GM23338 (cell line): ENCODE measurements around the gene ARHGEF28. TPM values are rescaled to one million over a fixed set of nuclear protein-coding genes. Genes with fewer than 3 reads are reported as not detected.

Source experiments
- ATAC-seq: fragments of 200-7000 bp; cut with Tn5 transposase; 3 replicates; pipeline ENCODE4 v1.9.1; 2020
- DNase-seq: peaks from one replicate; pipeline ENCODE4 v3.0.0-alpha.2; 2015; ENCODE audit warnings: low spot score
- H2AFZ ChIP-seq: fragments of 200-600 bp; sonication (generic); 2 replicates; pipeline ENCODE4 v1.8.0; 2016; ENCODE audit warnings: antibody characterized with exemption, mild to moderate bottlenecking, moderate library complexity
- H3F3A ChIP-seq: fragments of 200-600 bp; sonication (generic); replicated peaks from 2 replicates; pipeline ENCODE4 v1.8.0; 2017; ENCODE audit warnings: antibody characterized with exemption, mixed run types, low read depth
- H3K27ac ChIP-seq: fragments of 200-600 bp; sonication (generic); 2 replicates; pipeline ENCODE4 v1.6.1; 2016; ENCODE audit warnings: low read depth
- H3K27me3 ChIP-seq: fragments of 200-600 bp; sonication (generic); 2 replicates; pipeline ENCODE4 v1.8.0; 2016; ENCODE audit warnings: mild to moderate bottlenecking, mixed run types, moderate library complexity; ENCODE audit not compliant: insufficient read depth
- H3K36me3 ChIP-seq: fragments of 200-600 bp; sonication (generic); 2 replicates; pipeline ENCODE4 v1.8.0; 2016; ENCODE audit warnings: mild to moderate bottlenecking; ENCODE audit not compliant: insufficient read depth
- H3K4me1 ChIP-seq: fragments of 200-600 bp; sonication (generic); 2 replicates; pipeline ENCODE4 v1.8.0; 2016; ENCODE audit warnings: mild to moderate bottlenecking, moderate library complexity; ENCODE audit not compliant: insufficient read depth
- H3K4me2 ChIP-seq: fragments of 200-600 bp; sonication (generic); 2 replicates; pipeline ENCODE4 v1.7.1; 2017; ENCODE audit warnings: mixed run types
- H3K4me3 ChIP-seq: fragments of 200-600 bp; sonication (generic); 2 replicates; pipeline ENCODE4 v1.6.1; 2016; ENCODE audit warnings: mixed run types
- H3K79me2 ChIP-seq: fragments of 200-600 bp; sonication (generic); replicated peaks from 2 replicates; pipeline ENCODE4 v1.8.0; 2017; ENCODE audit warnings: mild to moderate bottlenecking; ENCODE audit not compliant: insufficient read depth
- H3K9me2 ChIP-seq: fragments of 200-600 bp; sonication (generic); 2 replicates; pipeline ENCODE4 v1.8.0; 2017; ENCODE audit not compliant: insufficient read depth
- H4K20me1 ChIP-seq: fragments of 200-600 bp; sonication (generic); replicated peaks from 2 replicates; pipeline ENCODE4 v1.8.0; 2017; ENCODE audit warnings: mild to moderate bottlenecking; ENCODE audit not compliant: insufficient read depth
- H3K27ac Mint-ChIP-seq: 2 replicates; pipeline ENCODE4 v1.8.0; 2020; ENCODE audit warnings: inconsistent platforms, mild to moderate bottlenecking, moderate library complexity, mixed read lengths
- H3K27me3 Mint-ChIP-seq: 3 replicates; pipeline ENCODE4 v1.8.0; 2022; ENCODE audit warnings: low read depth, mild to moderate bottlenecking, moderate library complexity, mixed read lengths, inconsistent platforms; ENCODE audit not compliant: insufficient read depth, poor library complexity
- H3K36me3 Mint-ChIP-seq: 3 replicates; pipeline ENCODE4 v1.8.0; 2021; ENCODE audit warnings: low read depth, mild to moderate bottlenecking, inconsistent platforms, moderate library complexity, mixed read lengths
- H3K4me1 Mint-ChIP-seq: 3 replicates; pipeline ENCODE4 v1.8.0; 2020; ENCODE audit warnings: mild to moderate bottlenecking, inconsistent platforms, mixed read lengths
- H3K4me3 Mint-ChIP-seq: 3 replicates; pipeline ENCODE4 v1.8.0; 2021; ENCODE audit warnings: moderate library complexity, mild to moderate bottlenecking, inconsistent platforms, mixed read lengths
- H3K9me3 Mint-ChIP-seq: 3 replicates; pipeline ENCODE4 v1.8.0; 2020; ENCODE audit warnings: moderate library complexity, mild to moderate bottlenecking, inconsistent platforms, mixed read lengths
- CREB1 ChIP-seq: fragments of 250-450 bp; sonication (Bioruptor Pico); IDR thresholded peaks from 2 replicates; pipeline ENCODE4 v1.5.0; 2020; ENCODE audit warnings: low read depth, mild to moderate bottlenecking, moderate library complexity
- ETS1 ChIP-seq: IDR thresholded peaks from 2 replicates; pipeline ENCODE4 v1.6.1; 2016; ENCODE audit warnings: antibody characterized with exemption
- EZH2 ChIP-seq: fragments of 200-600 bp; sonication (generic); IDR thresholded peaks from one replicate; pipeline ENCODE4 v1.8.0; 2017; ENCODE audit warnings: antibody characterized with exemption, mild to moderate bottlenecking, low read depth; ENCODE audit not compliant: unreplicated experiment
- JUNB ChIP-seq: IDR thresholded peaks from one replicate; pipeline ENCODE4 v1.6.1; 2016; ENCODE audit warnings: antibody characterized with exemption; ENCODE audit not compliant: unreplicated experiment
- NANOG ChIP-seq: IDR thresholded peaks from 2 replicates; pipeline ENCODE4 v1.6.1; 2016; ENCODE audit warnings: antibody characterized with exemption, borderline replicate concordance
- POLR2AphosphoS5 ChIP-seq: IDR thresholded peaks from 2 replicates; pipeline ENCODE4 v1.6.1; 2016; ENCODE audit warnings: antibody characterized with exemption, low read depth
- REST ChIP-seq: IDR thresholded peaks from one replicate; pipeline ENCODE4 v1.6.1; 2018; ENCODE audit warnings: antibody characterized with exemption; ENCODE audit not compliant: unreplicated experiment
- STAT1 ChIP-seq: IDR thresholded peaks from one replicate; pipeline ENCODE4 v1.6.1; 2016; ENCODE audit warnings: antibody characterized with exemption; ENCODE audit not compliant: unreplicated experiment
- ZNF114 ChIP-seq: fragments of 250-450 bp; sonication (Bioruptor Pico); IDR thresholded peaks from 2 replicates; pipeline ENCODE4 v1.5.0; 2020; ENCODE audit warnings: mild to moderate bottlenecking, moderate library complexity
- ZNF462 ChIP-seq: fragments of 250-450 bp; sonication (Bioruptor Pico); IDR thresholded peaks from 2 replicates; pipeline ENCODE4 v1.5.0; 2020; ENCODE audit warnings: mild to moderate bottlenecking, moderate library complexity
- polyA plus RNA-seq: library from polyadenylated mRNA; unstranded; fragments of >200 nt; fragmentation: Nextera tagmentation; extraction: Ambion mirVana; gene quantifications from 2 replicates; pipeline ENCODE4 v1.2.1, GENCODE V29; 2016
- total RNA-seq: library from RNA; depleted of rRNA; stranded (reverse); fragments of >200 nt; shearing (Covaris generic); gene quantifications from 2 replicates; pipeline ENCODE4 v1.2.3, GENCODE V29; 2014

Gene ARHGEF28
- total and polyA plus RNA-seq, 2 experiments from 2014 or later = 0.39 to 1.0 TPM

GRCh38 chr5:73654171-73654811, 28.3 kb downstream of the ARHGEF28 start:
- Mint-ChIP-seq H3K27me3 (peaks cover 3% of the 10 kb centered on the region), H3K27ac (no peak overlapping the region)

GRCh38 chr5:73654819-73655318, 28.9 kb downstream of the ARHGEF28 start:
- no peak overlapping the region for H3K27ac ChIP-seq
- Mint-ChIP-seq H3K27me3 (peaks cover 3% of the 10 kb centered on the region), H3K4me1 (peaks cover 10% of the 10 kb centered on the region; the same call in 2 of the 3 replicates), H3K9me3 (no peaks in the 10 kb centered on the region), H3K4me3 (no peak overlapping the region), H3K27ac (no peak overlapping the region), H3K36me3 (no peaks in the 10 kb centered on the region)
- H3K27me3 ChIP-seq = no peaks in the 10 kb centered on the region
- ATAC-seq = no peak
- no peaks in the 10 kb centered on the region for H4K20me1 ChIP-seq
- no peak overlapping the region for H3K4me3 ChIP-seq
- no peaks in the 10 kb centered on the region for H3K79me2 ChIP-seq
- H3K4me1 ChIP-seq = peaks cover 2% of the 10 kb centered on the region; the same call in 1 of the 2 replicates
- no peak overlapping the region for H3K4me2 ChIP-seq
- no peak for DNase-seq
- peaks cover 3% of the 10 kb centered on the region; the same call in 1 of the 2 replicates for H3K9me2 ChIP-seq
- H3K36me3 ChIP-seq = no peaks in the 10 kb centered on the region
- no peaks in the 10 kb centered on the region for H3F3A ChIP-seq
- H2AFZ ChIP-seq = no peak overlapping the region
- no peak for TF ChIP-seq NANOG
- TF ChIP-seq STAT1 = no peak
- no peak for TF ChIP-seq ZNF114 (CRISPR knock-in tag)
- TF ChIP-seq ETS1 = no peak
- no peak for TF ChIP-seq EZH2
- no peak for TF ChIP-seq ZNF462 (CRISPR knock-in tag)
- TF ChIP-seq JUNB = no peak
- TF ChIP-seq REST = no peak
- TF ChIP-seq CREB1 = no peak
- TF ChIP-seq POLR2AphosphoS5 = no peak

More at GRCh38 chr5:73654171-73654811, 28.3 kb downstream of the ARHGEF28 start:
- Histone ChIP-seq H3K4me3 (no peak overlapping the region), H3K36me3 (no peaks in the 10 kb centered on the region), H2AFZ (no peak overlapping the region), H3K4me1 (peaks cover 2% of the 10 kb centered on the region; the same call in 1 of the 2 replicates), H3K9me2 (peaks cover 3% of the 10 kb centered on the region; the same call in 1 of the 2 replicates), H3K4me2 (no peak overlapping the region), H3F3A (no peaks in the 10 kb centered on the region), H4K20me1 (no peaks in the 10 kb centered on the region), H3K27me3 (no peaks in the 10 kb centered on the region), H3K27ac (no peak overlapping the region), H3K79me2 (no peaks in the 10 kb centered on the region)
- Mint-ChIP-seq H3K36me3 (no peaks in the 10 kb centered on the region), H3K9me3 (no peaks in the 10 kb centered on the region), H3K4me1 (peaks cover 10% of the 10 kb centered on the region; the same call in 2 of the 3 replicates), H3K4me3 (no peak overlapping the region)
- ATAC-seq (no peak), DNase-seq (peak; percentile 21)
- no peak for TF ChIP-seq STAT1
